Measurements from ENCODE around the gene C9orf72. TPM values are rescaled to one million over a fixed set of nuclear protein-coding genes. Genes with fewer than 3 reads are reported as not detected.
"Not testable (repeated sequence)": the region's sequence is repeated elsewhere in the genome, so short reads cannot be mapped to it uniquely, and the experiment has no call there.

The C9orf72 gene
- total RNA-seq, 2 donors from 2014 or later = 8.9 to 9.7 TPM

DNA sequence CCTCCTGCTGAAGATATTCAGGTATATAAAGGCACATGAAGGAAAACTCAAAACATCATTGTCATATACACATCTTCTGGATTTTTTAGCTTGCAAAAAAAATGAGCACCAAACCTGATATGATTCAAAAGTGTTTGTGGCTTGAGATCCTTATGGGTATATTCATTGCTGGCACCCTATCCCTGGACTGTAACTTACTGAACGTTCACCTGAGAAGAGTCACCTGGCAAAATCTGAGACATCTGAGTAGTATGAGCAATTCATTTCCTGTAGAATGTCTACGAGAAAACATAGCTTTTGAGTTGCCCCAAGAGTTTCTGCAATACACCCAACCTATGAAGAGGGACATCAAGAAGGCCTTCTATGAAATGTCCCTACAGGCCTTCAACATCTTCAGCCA is 49.0 kb downstream of the C9orf72 start, which contains the start of gene IFNK:
TSS of gene IFNK (plus strand) at position 55 of the 400 bp plus-strand sequence. CDS start at position 102, 47 bp downstream.
- Mint-ChIP-seq H3K27ac (no peak within 1 kb of the TSS), H3K36me3 (ENCODE audit: low read depth) (no peaks in the 10 kb centered on the region), H3K4me1 (peaks cover 4% of the 10 kb centered on the region), H3K4me3 (no peak within 1 kb of the TSS), H3K9me3 (no peaks in the 10 kb centered on the region), H3K27me3 (peaks cover 8% of the 10 kb centered on the region)
- no peak for ATAC-seq (replicated peaks)

DNA sequence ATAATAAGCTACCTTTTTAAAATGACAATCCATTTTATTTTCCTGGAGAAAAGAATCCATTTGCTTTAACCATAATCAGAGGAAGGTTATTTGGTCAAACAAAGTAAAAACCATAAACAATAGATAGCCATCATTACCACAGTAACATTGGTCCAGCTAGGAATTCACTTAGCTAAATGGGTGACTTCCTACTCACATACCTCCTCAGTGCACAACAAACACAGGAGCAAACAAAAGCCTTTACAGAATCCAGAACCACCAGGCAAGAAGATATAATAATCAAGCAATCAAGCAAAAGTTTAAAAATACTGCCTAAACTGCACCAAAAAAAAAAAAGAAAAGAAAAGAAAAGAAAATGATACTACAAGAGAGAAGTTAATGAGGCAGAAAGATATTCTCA is 50.1 kb downstream of the C9orf72 start:
- no peak overlapping the region for H3K27ac Mint-ChIP-seq
- H3K36me3 Mint-ChIP-seq (ENCODE audit: low read depth) = no peaks in the 10 kb centered on the region
- H3K27me3 Mint-ChIP-seq = peaks cover 8% of the 10 kb centered on the region
- no peak overlapping the region for H3K4me3 Mint-ChIP-seq
- peaks cover 2% of the 10 kb centered on the region for H3K4me1 Mint-ChIP-seq
- H3K9me3 Mint-ChIP-seq = no peaks in the 10 kb centered on the region
- no peak for ATAC-seq (replicated peaks)

DNA sequence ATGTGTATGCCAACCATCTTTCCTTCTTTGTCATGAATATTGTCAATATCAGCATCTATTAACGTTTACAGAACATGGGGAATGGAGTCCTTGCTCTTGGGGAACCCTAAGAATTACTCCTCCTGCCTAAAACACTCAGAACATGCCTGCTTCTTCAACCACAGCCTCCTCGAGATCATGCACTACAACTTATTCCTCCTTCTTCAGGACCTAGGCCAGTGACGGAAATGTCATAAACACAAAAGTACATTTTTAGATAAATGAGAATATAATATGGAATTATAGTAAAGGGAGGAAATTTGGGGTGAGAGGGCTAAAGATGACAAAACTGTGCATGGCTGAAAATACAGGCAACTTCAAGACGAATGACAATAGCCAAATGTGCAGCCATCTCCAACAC is 52.3 kb downstream of the C9orf72 start:
- ATAC-seq (replicated peaks) = no peak
- H3K36me3 Mint-ChIP-seq (ENCODE audit: low read depth) = no peaks in the 10 kb centered on the region
- H3K27me3 Mint-ChIP-seq = peaks cover 2% of the 10 kb centered on the region
- H3K4me3 Mint-ChIP-seq = no peak overlapping the region
- no peak overlapping the region for H3K27ac Mint-ChIP-seq
- H3K4me1 Mint-ChIP-seq = no peaks in the 10 kb centered on the region
- H3K9me3 Mint-ChIP-seq = no peaks in the 10 kb centered on the region

DNA sequence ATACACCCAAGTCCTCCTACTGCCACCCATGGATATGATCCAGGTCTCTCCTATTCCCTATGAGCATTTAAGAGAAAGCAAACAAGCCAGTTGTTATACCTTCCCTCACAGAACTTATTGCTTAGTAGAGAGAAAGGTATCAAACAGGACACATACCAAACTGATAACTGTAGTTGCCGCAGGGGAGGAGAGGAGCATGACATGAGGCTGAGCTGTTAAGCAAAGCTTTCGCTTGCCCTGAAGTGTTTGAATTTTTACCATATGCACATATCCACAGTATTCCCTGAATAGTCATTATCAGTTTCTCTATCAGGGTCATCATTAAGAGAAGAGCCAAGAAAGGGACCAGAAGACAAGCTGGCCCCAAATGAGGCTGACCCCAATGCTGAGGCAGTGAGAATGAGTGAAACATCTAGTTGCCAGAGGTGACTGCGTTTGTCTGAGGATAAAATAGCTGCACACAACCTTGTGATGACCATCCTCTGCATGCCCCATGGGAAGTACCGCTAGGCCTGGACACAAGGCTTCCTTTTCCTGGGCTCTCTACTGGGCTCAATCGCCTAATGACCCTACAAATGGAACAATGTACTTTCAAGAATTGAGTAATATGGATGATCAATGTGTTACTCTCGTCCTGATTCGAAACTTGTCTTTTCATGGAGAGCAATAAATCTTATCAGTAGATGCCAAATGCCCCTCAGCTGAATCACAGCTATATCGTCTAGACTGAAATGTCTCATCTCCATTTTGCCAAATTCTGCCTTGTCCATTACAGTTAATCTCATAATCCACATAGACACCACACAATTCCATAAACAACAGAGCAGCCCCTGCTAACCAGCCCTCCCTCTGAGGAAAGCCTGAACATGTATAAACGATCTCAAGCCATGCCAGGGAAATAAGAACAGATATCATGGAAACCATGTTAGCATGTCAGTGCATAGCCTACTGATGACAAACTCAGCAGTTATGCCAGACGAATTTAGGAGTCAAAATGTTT is 53.5 kb downstream of the C9orf72 start:
- H3K9me3 Mint-ChIP-seq = no peaks in the 10 kb centered on the region
- no peak for ATAC-seq (replicated peaks)

DNA sequence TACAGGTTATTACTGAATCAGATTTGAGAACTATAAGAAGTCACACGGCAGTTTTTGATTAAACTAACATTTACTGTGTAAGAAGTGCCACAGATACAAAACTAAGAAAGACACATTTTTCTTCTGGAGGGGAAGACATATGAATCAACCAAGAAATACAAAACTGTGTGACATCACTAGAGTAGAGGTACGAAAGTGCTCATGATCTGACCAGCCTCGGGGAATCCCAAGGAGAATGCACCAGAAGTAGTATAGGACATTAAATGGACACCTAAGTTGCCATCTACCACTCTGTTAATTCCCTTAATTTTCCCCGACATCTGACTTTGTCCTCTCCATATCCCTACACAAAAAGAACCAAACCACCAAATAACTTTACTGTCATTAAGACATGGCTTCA is 54.5 kb downstream of the C9orf72 start:
- Mint-ChIP-seq H3K27ac (no peak overlapping the region), H3K27me3 (no peaks in the 10 kb centered on the region), H3K4me3 (no peak overlapping the region), H3K36me3 (ENCODE audit: low read depth) (no peaks in the 10 kb centered on the region), H3K9me3 (no peaks in the 10 kb centered on the region), H3K4me1 (no peaks in the 10 kb centered on the region)
- ATAC-seq (replicated peaks) = no peak

More for the DNA sequence above, 53.5 kb downstream of the C9orf72 start:
- H3K4me1 Mint-ChIP-seq = no peaks in the 10 kb centered on the region
- no peak overlapping the region for H3K27ac Mint-ChIP-seq
- no peaks in the 10 kb centered on the region for H3K36me3 Mint-ChIP-seq (ENCODE audit: low read depth)
- H3K27me3 Mint-ChIP-seq = no peaks in the 10 kb centered on the region
- H3K4me3 Mint-ChIP-seq = no peak overlapping the region

DNA sequence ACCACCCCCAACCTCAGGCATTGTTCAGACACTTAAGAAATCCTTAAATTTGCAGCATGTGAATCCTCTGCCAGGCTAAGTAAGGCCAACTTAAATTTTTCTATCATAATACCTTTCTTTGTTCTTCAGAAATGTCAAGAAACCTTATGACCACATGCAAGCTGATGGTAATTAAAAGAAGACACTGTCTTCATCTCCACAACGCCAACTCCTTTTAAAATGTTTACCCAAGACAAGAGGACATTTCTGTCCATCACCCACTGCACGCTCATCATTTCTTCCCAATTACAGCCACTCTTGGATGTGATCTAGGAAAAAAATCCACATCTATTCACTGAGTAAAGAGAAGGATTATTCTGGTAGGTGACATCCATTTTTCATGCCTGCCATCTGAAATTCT is 55.3 kb downstream of the C9orf72 start:
- H3K27ac Mint-ChIP-seq = no peak overlapping the region
- H3K9me3 Mint-ChIP-seq = no peaks in the 10 kb centered on the region
- H3K27me3 Mint-ChIP-seq = no peaks in the 10 kb centered on the region
- ATAC-seq (replicated peaks) = no peak
- H3K4me1 Mint-ChIP-seq = no peaks in the 10 kb centered on the region
- no peak overlapping the region for H3K4me3 Mint-ChIP-seq
- H3K36me3 Mint-ChIP-seq (ENCODE audit: low read depth) = no peaks in the 10 kb centered on the region

DNA sequence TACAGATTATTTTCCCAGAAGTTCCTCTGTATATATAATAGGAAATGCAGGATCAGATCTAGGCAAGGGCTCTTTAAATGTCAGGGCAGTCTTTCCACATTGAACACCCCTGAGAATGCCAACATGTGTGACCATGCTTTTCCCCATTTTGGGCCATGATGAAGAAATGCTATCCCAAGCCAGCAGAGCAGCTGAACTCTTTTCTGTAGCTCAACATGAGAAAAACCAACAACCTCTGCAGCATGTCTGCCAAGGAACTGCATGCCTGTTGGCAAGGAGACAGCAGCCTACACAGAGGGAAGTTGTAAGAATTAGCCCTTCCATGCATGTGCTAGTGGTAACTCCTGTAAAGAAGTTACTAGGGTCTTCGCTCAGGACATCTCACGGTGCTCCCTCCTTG is 58.7 kb downstream of the C9orf72 start:
- no peak for ATAC-seq (replicated peaks)
- Mint-ChIP-seq H3K4me1 (no peaks in the 10 kb centered on the region), H3K4me3 (no peak overlapping the region), H3K27ac (no peak overlapping the region), H3K27me3 (no peaks in the 10 kb centered on the region), H3K9me3 (no peaks in the 10 kb centered on the region), H3K36me3 (ENCODE audit: low read depth) (no peaks in the 10 kb centered on the region)

DNA sequence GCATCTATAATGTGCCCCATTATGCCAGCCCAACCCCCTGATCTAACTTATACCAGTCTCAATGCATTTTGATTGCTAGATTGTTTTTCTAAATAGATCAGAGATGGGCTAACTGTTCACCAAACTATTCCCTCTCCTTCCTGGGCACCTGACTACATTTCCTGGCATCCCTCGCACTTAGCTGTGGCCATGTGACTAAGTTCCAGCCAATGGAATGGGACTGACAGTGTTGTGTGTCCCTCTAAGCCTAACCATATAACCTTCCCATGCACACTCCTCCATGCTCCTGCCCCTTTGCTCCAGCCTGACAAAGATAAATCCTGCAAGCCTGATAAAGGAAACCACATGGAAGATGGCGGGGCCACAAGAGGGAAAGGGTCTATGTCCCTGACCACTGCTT is 61.5 kb downstream of the C9orf72 start:
- no peaks in the 10 kb centered on the region for H3K4me1 Mint-ChIP-seq
- no peaks in the 10 kb centered on the region for H3K36me3 Mint-ChIP-seq (ENCODE audit: low read depth)
- H3K27me3 Mint-ChIP-seq = no peaks in the 10 kb centered on the region
- no peak for ATAC-seq (replicated peaks)
- no peak overlapping the region for H3K4me3 Mint-ChIP-seq
- H3K27ac Mint-ChIP-seq = no peak overlapping the region
- H3K9me3 Mint-ChIP-seq = no peaks in the 10 kb centered on the region

DNA sequence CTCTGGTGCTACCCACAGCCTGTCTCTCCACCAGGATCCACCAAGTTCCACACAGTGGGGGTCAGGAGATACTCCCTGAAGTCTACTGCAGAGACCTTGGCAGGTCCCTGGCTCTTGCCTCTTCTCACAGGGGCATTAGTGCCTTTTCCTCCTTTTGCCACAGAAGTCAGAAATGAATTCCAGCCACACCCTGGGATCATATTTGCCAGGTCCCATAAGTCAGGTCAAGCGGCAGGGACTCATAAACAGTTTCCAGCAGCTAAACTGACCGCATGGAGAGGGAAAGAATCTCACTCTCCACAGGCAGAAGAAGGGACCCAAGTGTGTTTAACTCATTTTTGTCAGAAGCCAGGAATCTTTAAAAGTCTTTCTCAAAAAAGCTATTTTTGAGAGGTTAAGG is 62.5 kb downstream of the C9orf72 start:
- Mint-ChIP-seq H3K27me3 (no peaks in the 10 kb centered on the region), H3K4me3 (no peak overlapping the region), H3K9me3 (no peaks in the 10 kb centered on the region), H3K27ac (no peak overlapping the region), H3K4me1 (peaks cover 2% of the 10 kb centered on the region), H3K36me3 (ENCODE audit: low read depth) (no peaks in the 10 kb centered on the region)
- no peak for ATAC-seq (replicated peaks)

DNA sequence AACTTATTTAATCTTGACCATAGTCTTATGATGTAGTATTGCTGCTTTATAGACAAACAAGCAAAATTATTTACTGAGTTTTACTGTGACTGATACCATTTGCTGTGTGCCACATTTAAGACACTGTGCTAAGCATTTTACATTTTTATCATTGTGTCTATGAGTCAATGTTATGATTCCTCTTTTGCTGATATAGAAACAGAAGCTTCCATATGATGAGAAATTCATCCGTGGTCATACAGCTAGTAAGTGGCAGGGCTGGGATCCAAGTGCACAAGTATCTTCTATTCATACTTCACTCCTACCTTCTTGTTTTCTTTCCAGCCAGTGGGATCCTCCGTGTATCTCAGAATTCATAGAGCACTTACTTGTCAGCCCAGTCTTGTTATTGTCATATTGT is 66.3 kb downstream of the C9orf72 start:
- ATAC-seq (replicated peaks) = no peak
- Mint-ChIP-seq H3K4me1 (peaks cover 3% of the 10 kb centered on the region), H3K9me3 (no peaks in the 10 kb centered on the region), H3K36me3 (ENCODE audit: low read depth) (no peaks in the 10 kb centered on the region), H3K4me3 (no peak overlapping the region), H3K27ac (no peak overlapping the region), H3K27me3 (no peaks in the 10 kb centered on the region)

DNA sequence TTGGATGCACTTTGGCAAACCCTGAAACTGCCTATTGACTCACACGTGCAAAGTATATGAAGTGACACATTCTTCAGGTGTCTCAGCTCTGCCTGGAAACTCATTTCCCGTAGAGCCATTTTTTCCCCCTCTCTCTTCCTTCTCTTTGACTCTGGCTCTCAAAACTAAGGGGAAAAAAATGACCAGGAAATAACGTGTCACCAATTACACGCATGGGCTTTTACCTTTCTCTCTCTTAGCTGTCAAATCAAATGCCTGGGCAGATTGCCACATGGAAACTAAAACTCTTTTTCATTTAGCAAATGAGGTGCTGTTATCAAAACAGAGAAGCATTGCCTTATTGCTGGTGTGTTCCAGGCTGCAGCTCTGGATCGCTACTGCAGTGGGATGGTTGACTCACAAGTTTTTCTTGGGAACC is 67.5 kb downstream of the C9orf72 start:
- Mint-ChIP-seq H3K36me3 (ENCODE audit: low read depth) (no peaks in the 10 kb centered on the region), H3K4me1 (peaks cover 3% of the 10 kb centered on the region), H3K9me3 (no peaks in the 10 kb centered on the region), H3K27ac (peak overlapping the region; percentile 22), H3K27me3 (no peaks in the 10 kb centered on the region), H3K4me3 (no peak overlapping the region)
- peak; percentile 79 for ATAC-seq (replicated peaks)

DNA sequence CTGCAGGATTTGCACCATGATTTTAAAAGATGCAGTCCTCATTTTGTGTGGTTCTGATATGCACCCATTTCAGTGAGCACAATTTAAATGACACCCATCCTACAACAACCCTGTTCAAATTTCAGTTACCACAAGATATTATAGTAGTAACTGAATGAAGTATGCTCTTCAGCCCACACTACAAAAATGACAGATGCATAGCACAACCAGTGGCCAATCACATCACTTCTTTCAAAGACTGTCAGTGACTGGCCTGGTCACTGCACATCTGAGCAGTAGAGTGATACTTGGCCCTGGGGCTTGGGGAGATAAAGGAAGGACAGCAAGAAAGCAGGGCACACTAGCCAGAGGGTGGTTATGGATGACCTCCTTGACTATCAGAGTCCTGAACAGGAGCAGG is 69.0 kb downstream of the C9orf72 start:
- Mint-ChIP-seq H3K36me3 (ENCODE audit: low read depth) (no peaks in the 10 kb centered on the region), H3K9me3 (no peaks in the 10 kb centered on the region), H3K4me1 (peaks cover 3% of the 10 kb centered on the region), H3K27me3 (no peaks in the 10 kb centered on the region), H3K27ac (no peak overlapping the region), H3K4me3 (no peak overlapping the region)
- ATAC-seq (replicated peaks) = peak; percentile 33

DNA sequence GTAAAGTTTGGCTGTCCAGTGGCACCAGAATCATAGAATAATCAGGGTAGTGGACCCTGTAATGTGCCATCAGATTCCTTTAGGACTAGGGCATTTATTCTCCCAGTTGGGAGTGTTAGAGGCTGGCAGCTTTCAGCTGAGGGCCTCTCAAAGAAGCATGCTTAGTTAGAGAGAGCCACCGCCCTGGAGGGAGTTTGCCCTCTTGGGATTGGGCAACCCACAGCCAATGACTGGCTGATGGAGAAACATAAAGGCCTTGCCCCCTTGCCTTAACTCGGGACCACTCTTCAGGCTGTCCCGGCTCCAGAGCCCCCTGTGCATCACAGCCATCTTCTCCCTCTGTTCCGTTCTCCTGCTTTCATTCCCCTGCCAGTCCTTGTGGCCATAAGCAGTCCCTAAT is 69.7 kb downstream of the C9orf72 start:
- ATAC-seq (replicated peaks) = no peak
- no peak overlapping the region for H3K4me3 Mint-ChIP-seq
- H3K36me3 Mint-ChIP-seq (ENCODE audit: low read depth) = no peaks in the 10 kb centered on the region
- H3K27ac Mint-ChIP-seq = no peak overlapping the region
- H3K9me3 Mint-ChIP-seq = no peaks in the 10 kb centered on the region
- no peaks in the 10 kb centered on the region for H3K27me3 Mint-ChIP-seq
- peaks cover 3% of the 10 kb centered on the region for H3K4me1 Mint-ChIP-seq

DNA sequence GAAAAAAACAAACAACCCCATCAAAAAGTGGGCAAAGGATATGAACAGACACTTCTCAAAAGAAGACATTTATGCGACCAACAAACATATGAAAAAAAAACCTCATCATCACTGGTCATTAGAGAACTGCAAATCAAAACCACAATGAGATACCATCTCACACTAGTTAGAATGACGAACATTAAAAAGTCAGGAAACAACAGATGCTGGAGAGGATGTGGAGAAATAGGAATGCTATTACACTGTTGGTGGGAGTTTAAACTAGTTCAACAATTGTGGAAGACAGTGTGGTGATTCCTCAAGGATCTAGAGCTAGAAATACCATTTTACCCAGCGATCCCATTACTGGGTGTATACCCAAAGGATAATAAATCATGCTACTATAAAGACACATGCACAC is 72.4 kb downstream of the C9orf72 start:
- H3K36me3 Mint-ChIP-seq (ENCODE audit: low read depth); ATAC-seq (replicated peaks); H3K4me1 Mint-ChIP-seq; H3K4me3 Mint-ChIP-seq; H3K9me3 Mint-ChIP-seq; H3K27ac Mint-ChIP-seq; H3K27me3 Mint-ChIP-seq: not testable (repeated sequence)

DNA sequence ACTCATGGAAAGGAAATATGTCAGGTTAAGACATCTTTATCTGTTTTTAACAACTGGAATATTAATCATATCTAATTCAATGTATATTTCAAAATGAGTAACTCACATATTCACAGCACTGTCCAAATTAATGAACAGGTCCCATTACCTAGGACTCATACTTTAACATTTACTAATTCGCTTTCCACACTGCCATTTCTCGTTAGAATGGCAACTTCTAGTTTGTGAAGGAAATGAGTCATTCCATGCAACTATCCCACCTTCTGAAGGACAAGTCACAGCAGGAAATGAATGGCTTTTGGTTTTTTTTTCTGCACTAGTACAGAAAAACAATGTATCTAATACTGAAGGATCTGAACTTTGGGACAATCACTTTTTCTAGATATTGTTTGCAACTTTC is 73.8 kb downstream of the C9orf72 start:
- ATAC-seq (replicated peaks) = peak; percentile 92
- Mint-ChIP-seq H3K4me3 (no peak overlapping the region), H3K36me3 (ENCODE audit: low read depth) (no peaks in the 10 kb centered on the region), H3K9me3 (no peaks in the 10 kb centered on the region), H3K27ac (no peak overlapping the region), H3K4me1 (no peaks in the 10 kb centered on the region), H3K27me3 (no peaks in the 10 kb centered on the region)

Data from activated T-helper 17 cell treated with anti-CD3 and anti-CD28 coated beads, Interleukin-2, amount 50 U/mL, for 72 hours (primary cell).